GM12873 (cell line): Measurements from ENCODE around the gene UBE2Q2.

Experiments
- TF ChIP-seq, protein P1 (sequence below): IDR thresholded peaks from 2 replicates; pipeline ENCODE4 v1.5.1; 2012; ENCODE audit warnings: low read depth, mild to moderate bottlenecking, moderate library complexity, low read length, control low read depth; ENCODE audit not compliant: insufficient read depth; ENCODE audit errors: missing control alignments

Gene UBE2Q2

DNA sequence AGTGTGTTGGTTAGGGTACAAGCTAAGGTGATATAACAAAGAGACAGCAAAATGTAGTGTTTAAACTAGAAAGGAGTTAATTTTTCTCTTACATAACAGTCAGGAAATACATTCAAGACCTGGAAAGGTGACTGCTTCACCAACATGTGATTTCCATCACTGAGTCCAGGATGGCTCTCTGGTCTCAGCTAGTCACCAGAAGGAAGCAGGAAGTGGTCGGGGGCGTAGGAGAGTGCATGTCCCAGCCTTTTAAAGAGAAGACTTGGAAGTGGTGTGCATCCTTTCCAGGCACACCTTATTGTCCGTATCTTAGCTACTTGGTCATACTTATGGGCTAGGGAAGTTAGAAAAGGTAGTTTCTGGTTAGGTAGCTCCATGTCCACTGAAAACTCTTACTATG is 11.1 kb upstream of the UBE2Q2 start:
- TF ChIP-seq, protein P1, sequence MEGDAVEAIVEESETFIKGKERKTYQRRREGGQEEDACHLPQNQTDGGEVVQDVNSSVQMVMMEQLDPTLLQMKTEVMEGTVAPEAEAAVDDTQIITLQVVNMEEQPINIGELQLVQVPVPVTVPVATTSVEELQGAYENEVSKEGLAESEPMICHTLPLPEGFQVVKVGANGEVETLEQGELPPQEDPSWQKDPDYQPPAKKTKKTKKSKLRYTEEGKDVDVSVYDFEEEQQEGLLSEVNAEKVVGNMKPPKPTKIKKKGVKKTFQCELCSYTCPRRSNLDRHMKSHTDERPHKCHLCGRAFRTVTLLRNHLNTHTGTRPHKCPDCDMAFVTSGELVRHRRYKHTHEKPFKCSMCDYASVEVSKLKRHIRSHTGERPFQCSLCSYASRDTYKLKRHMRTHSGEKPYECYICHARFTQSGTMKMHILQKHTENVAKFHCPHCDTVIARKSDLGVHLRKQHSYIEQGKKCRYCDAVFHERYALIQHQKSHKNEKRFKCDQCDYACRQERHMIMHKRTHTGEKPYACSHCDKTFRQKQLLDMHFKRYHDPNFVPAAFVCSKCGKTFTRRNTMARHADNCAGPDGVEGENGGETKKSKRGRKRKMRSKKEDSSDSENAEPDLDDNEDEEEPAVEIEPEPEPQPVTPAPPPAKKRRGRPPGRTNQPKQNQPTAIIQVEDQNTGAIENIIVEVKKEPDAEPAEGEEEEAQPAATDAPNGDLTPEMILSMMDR, result no peak

DNA sequence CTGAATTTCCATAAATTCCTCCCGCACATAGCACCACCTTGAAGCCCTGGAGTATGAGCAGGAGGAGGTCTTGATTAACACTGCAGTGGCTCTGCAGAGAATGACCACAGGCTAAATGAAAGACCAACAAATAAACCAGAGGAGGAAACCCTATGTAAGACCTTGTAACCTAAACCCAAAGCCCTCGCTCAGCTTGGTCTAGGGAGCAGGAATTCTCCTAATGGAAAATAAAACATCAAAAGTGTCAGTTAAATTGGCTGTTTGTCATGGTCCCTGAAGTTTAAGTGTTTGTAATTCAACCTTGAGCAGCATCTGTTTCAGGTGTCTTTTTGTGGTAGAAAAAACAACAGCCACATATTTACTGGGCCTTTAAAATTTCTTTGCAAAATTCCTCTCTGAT is 9.2 kb upstream of the UBE2Q2 start:
- TF ChIP-seq, protein P1, result no peak

DNA sequence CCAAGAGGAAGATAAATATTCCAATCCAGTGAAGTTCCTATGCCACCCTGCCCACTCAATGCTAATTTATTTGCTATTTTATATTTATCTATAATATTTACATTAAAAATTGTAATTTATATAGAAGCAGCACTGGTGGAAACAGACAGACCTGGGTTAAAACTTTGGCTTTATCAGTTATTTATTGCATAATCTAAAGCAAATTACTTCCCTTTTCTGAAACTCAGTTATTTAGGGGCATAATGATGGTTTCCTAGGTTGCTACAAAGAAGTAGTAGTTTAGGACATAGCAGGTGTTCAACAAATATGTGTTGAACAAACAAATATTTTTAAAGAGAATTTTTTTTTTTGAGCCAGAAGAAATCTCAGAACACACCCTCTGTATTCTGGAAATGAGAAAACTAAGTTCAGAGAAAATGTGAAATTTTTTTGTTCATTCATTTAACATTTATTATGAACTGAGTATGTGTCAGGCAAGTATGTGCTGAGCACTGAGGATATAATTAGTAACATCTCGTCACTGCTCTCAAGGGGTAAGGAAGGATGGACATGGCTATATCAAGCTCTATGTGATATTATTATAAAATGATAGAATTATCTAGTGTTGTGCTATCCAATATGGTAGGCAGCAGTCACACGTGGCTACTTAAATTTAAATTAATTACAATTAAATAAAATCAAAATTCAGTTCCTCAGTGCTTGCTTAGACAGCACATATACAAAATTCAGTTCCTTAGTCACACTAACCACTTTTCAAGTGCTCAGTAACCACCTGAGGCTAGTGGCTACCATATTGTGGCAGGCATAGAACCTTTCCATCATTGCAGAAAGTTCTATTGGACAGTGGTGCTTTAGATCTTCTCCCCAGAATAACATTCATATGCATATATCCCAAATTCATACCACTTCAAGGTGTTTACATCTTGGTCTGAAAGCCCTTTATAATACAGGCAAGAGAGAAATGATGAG is 7.0 kb upstream of the UBE2Q2 start:
- TF ChIP-seq, protein P1, result no peak

DNA sequence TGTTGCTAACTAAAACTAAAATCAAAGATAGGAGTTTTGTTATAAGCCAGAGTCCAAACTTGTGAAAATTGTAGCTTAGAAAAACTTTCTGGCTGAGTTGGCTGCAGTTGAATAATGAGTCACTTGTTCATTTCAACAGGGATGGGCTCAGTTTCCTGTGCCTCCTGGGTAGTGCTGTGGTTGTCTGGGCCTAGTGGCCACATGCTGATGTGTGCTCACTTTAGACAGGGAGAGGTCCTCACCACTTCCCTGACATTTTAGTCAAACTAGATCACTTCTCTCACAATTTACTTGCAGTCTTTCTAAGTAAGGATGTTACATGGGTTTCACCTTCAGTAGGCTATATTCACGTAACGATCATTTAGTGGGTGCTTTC is 6.3 kb upstream of the UBE2Q2 start:
- TF ChIP-seq, protein P1, result no peak

DNA sequence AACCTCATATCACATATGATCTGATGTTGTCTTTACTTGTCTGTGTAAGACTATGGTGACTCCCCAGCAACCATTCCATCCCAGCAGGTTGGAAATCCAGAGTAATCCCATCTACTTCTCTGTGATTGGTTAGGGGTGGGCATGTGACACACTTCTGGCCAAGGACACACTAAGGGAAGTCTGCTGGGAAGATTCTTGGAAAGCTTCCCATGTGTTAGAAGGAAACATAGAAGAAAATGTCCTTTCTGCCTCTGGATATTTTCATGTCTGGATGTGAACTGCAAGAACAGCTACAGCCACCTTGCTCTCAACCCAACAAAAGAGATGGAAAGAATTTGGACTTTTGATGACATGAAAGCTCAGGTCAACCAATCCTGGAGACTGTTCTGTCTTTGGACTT is 2.6 kb upstream of the UBE2Q2 start:
- TF ChIP-seq, protein P1, result no peak

DNA sequence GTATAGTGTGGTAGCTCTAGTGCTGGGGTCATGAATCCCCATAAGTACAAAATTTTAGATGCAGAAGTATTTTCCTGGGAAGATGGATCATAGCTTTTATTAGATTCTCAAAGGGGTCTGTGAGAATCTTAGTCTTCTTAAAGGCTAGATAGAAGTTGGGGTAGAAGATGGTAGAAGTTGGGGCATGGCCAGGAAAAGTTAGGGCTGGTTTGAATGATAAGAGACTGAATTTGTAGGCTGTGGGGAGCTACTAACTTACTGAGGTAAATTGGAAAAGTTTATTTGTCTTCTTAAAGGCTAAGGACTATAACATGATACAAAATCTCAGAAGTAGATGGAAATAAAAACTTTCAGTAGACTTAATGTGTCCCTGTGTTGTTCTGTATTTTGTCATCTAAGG is 1.6 kb upstream of the UBE2Q2 start:
- TF ChIP-seq, protein P1, result no peak

DNA sequence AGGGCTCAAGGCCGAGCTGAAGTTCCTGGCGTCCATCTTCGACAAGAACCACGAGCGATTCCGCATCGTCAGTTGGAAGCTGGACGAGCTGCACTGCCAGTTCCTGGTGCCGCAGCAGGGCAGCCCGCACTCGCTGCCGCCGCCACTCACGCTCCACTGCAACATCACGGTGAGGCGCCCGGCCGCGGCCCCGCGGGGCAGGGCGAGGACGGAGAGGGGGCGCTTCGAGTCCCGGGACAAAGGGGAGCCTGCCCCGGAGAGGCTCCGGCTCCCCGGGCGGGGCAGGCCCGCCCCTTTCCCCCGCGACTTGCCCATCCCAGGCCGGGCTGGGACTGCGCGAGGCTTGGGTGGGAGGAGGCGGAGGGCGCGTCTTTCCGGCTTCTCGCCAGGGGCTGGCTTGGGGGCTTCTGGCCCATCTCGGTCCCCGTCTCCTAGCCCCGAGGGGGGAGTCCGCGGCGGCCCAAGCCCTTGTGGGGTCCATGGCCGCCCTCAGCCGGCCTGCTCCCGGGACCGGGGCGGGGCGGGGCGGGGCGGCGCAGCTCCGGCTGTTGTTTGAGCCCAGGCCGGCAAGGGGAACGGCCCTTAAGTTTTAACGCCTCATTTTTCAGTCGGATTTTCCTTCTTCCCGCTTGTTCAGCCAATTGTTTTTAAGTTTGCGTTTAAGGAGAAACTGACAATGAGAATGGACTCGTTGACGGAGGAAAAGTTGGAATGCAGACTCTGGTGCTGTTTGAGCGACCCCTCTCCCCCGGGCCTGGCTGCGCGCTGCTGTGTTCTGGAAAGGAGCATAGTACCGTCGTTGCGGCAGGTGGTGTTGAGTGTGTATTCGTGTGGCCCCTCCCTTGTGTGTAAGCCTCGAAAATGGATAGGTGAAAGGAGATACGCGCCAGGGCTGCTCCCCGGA is 683 bp downstream of the UBE2Q2 start:
- TF ChIP-seq, protein P1, result no peak
